ENCODE results near the gene MARK1. TPM values are rescaled to one million over a fixed set of nuclear protein-coding genes. Genes with fewer than 3 reads are reported as not detected.

The MARK1 gene
- total and polyA plus RNA-seq, 7 donors, result 0.60 to 15.0 (median 9.3) TPM

DNA sequence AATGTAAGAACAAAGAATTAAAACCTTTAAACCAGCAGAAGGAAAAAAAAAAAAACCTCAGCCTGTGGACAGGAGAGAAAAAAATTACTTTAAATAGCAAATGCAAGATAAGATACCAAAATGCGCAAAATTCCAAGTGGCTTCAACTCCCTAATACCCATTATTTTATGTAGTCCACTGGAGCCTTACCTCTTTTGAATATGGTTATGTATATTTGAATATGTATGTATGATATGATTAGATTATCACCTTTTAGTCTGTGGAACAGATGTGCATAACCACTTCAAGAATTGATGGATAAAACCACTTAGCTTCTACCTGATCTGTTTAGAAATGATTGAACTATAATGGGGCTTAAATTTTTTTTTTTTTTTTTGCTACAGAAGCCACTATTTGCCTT, 109.8 kb downstream of the MARK1 start:
- H3K9me3 ChIP-seq, result no peaks in the 10 kb centered on the region
- H3K4me3 ChIP-seq, result no peak overlapping the region
- no peak overlapping the region for H3K27ac ChIP-seq
- TF ChIP-seq POLR2AphosphoS5 (IDR thresholded peaks at IDR 0.05), result no peak
- no peak for TF ChIP-seq CTCF (IDR thresholded peaks at IDR 0.05)
- no peak for TF ChIP-seq POLR2A (IDR thresholded peaks at IDR 0.05)
- no peak for TF ChIP-seq EP300 (IDR thresholded peaks at IDR 0.05)
- DNase-seq, result no peak
- WGBS, 2 donors, result 96 to 97% methylated on average over 1 of the region's 1 CpG
- peaks cover 0 to 17% (median 0%) of the 10 kb centered on the region in 4 donors for H3K36me3 ChIP-seq
- no peaks in the 10 kb centered on the region for H3K4me1 ChIP-seq
- H3K27me3 ChIP-seq, result no peaks in the 10 kb centered on the region
- intact Hi-C loops (cut with DNase I), result no loop called here

DNA sequence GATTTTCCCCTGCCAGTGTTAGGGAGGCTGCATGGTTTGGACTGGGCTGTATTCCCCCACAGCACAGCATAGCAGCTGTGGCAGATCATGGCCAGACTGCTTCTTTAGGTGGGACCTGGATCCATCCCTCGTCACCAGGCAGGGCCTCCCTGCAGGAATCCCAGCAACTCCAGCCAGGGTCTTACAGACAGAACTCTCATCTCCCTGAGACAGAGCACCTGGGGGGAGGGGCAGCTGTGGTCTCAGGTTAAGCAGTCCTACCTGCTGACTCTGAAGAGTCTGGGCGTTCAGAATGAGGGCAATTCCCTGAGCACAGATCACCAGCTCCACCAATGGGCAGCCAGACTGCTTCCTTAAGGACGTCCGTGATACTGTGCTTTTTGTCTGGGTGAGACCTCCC, 114.3 kb downstream of the MARK1 start:
- no peaks in the 10 kb centered on the region for H3K36me3 ChIP-seq
- 94 to 95% methylated on average over 4 of the region's 4 CpGs for WGBS, 2 donors
- intact Hi-C loops (cut with DNase I), result no loop called here

GRCh38 chr1:220652995-220653394, 125.1 kb downstream of the MARK1 start:
- TF ChIP-seq POLR2A (IDR thresholded peaks at IDR 0.05) (no peak), POLR2AphosphoS5 (IDR thresholded peaks at IDR 0.05) (no peak), EP300 (IDR thresholded peaks at IDR 0.05) (no peak), CTCF (IDR thresholded peaks at IDR 0.05) (no peak)
- Histone ChIP-seq H3K27ac (no peak overlapping the region), H3K27me3 (no peaks in the 10 kb centered on the region), H3K4me1 (no peaks in the 10 kb centered on the region), H3K9me3 (no peaks in the 10 kb centered on the region), H3K4me3 (no peak overlapping the region), H3K36me3 (peaks cover 0 to 44% (median 3%) of the 10 kb centered on the region in 4 donors)
- DNase-seq, result no peak
- WGBS, 2 donors, result 95 to 96% methylated on average over 13 of the region's 13 CpGs
- intact Hi-C loops (cut with DNase I), result no loop called here

More for the DNA sequence above, 114.3 kb downstream of the MARK1 start:
- H3K4me3 ChIP-seq, result no peak overlapping the region
- no peaks in the 10 kb centered on the region for H3K27me3 ChIP-seq
- H3K9me3 ChIP-seq, result no peaks in the 10 kb centered on the region
- H3K4me1 ChIP-seq, result no peaks in the 10 kb centered on the region
- DNase-seq, result no peak
- TF ChIP-seq CTCF (IDR thresholded peaks at IDR 0.05) (no peak), POLR2AphosphoS5 (IDR thresholded peaks at IDR 0.05) (no peak), POLR2A (IDR thresholded peaks at IDR 0.05) (no peak), EP300 (IDR thresholded peaks at IDR 0.05) (no peak)
- no peak overlapping the region for H3K27ac ChIP-seq

DNA sequence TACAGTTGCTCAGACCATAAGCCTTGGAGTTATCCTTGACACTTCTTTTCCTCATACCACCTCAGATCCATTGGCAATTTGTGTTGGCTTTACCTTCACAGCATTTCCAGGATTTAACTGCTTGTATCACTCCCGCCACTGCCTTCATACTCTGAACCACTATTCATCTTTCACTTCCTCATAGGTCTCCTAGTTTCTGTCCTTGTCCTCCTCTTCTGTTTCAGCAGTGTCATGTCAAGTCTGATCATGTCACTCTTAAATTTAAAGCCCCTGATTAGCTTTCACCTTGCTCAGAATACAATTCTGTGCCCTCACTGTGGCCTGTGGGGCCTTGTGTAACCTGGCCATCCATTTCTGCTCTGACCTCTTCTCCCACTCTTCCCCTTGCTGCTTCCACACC, 127.6 kb downstream of the MARK1 start:
- Histone ChIP-seq H3K4me1 (no peaks in the 10 kb centered on the region), H3K36me3 (peaks cover 0 to 54% (median 3%) of the 10 kb centered on the region in 4 donors), H3K27ac (no peak overlapping the region), H3K4me3 (no peak overlapping the region), H3K27me3 (no peaks in the 10 kb centered on the region), H3K9me3 (no peaks in the 10 kb centered on the region)
- WGBS, 2 donors, result 56 to 80% methylated on average over 1 of the region's 1 CpG
- no peak for TF ChIP-seq POLR2AphosphoS5 (IDR thresholded peaks at IDR 0.05)
- no peak for TF ChIP-seq CTCF (IDR thresholded peaks at IDR 0.05)
- no peak for TF ChIP-seq EP300 (IDR thresholded peaks at IDR 0.05)
- no peak for TF ChIP-seq POLR2A (IDR thresholded peaks at IDR 0.05)
- no peak for DNase-seq
- intact Hi-C loops (cut with DNase I), result no loop called here

All from sigmoid colon (tissue), 7 donors.